Left ventricle myocardium superior (tissue), 1 donor: ENCODE results near the gene FABP1. TPM values are rescaled to one million over a fixed set of nuclear protein-coding genes. Genes with fewer than 3 reads are reported as not detected.

Source experiments
- ATAC-seq: fragments of 200-7000 bp; cut with Tn5 transposase; one replicate; pipeline ENCODE4 v1.9.1; 2020; ENCODE audit warnings: mild to moderate bottlenecking, moderate library complexity
- DNase-seq: peaks from one replicate; pipeline ENCODE4 v3.0.0-alpha.2; 2020
- intact Hi-C: fragments of 100-400 bp; cut with micrococcal nuclease; formaldehyde crosslinking; loops from one replicate; pipeline ENCODE4 v1.11.0; 2022
- microRNA-seq: library from miRNA; unstranded; fragments of <30 nt; microRNA quantifications from one replicate; pipeline ENCODE4 v1.2.0, GENCODE V29; 2020; ENCODE audit warnings: borderline number of aligned reads
- total RNA-seq: library from RNA; stranded (reverse); fragmentation: NEBNext Ultra II Directional; extraction: Animal tissue kit (Norgen Biotek cat#: 25700); gene quantifications from one replicate; pipeline ENCODE4 v1.2.1, GENCODE V29; 2021
- donor health status: DM: no; HTN: yes; CAD: no; lungs with severe emphysema.

Gene FABP1
- total RNA-seq, 1 donor from 2014 or later: not detected

DNA sequence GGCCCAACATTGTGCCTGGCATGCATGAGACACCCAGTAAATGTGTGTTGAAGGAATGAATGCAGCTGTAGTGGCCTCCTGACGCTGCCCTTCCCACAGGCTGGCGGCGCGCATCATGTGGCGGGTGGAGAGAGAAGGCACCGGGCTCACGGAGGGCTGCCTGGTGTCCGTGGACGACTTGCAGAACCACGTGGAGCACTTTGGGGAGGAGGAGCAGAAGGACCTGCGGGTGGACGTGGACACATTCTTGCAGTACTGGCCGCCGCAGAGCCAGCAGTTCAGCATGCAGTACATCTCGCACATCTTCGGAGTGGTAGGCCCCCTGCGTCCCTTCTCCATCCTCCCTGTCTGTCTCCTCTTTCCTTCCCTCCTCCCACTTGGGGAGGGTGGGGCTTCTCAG is 40.1 kb downstream of the FABP1 start:
- intact Hi-C loops: no loop called here
- ATAC-seq (no peak), DNase-seq (no peak)

DNA sequence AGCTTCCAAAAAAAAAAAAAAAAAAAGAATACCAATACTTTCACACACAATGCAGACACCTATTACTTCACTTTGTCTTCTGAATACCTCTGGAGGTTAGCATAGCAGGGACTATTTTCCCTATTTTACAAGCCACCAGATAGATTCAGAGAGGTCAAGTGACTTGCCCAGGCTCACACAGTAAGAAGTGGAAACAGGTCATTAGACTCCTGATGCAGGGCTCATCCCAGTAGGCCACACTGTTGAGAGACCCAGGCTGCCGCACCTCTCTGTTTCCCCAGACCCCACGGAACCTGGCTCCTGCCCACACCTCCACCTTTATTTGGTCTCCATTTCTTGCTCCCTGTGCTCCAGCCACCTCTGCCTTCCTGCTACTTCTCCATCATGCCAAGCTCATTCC is 40.8 kb downstream of the FABP1 start:
- intact Hi-C loops: no loop called here
- DNase-seq (no peak), ATAC-seq (no peak)

DNA sequence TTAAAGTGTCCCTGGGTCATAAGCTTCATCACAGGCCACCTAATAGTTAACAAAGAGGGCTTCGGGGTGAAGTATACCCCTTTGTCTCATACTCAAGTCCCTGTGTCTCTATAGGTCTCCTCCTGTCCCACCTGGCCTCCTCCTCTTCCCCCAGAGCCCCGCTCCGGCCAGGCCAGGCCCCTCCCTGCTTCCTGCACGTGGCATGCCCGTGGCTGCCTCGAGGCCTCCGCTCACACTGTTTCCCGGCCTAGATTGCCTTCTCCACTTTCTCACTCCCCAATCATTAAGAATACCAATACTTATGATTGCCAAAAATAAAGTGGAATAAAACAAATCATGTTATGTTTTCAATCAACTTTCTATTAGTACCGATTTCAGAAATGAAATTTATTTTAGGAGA is 41.5 kb downstream of the FABP1 start:
- no peak for DNase-seq
- intact Hi-C loops: no loop called here
- no peak for ATAC-seq

DNA sequence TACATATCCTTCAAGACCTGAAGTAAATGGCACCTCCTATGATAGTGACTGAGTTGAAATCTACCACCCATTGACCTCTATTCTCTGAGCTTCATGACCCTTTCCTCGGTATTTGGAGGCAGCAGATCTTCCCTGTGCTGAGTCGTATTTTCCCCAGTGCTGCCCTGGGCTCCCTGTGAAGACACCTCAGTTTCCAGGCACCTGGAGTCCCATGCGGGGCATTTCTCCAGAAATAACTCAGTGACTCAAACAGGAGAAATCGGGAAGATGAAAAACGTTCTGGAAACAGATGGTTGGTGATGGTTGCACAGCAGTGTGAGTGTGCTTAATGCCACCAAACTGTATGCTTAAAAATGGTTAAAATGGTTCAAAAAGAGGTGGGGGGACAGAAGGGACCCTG is 42.3 kb downstream of the FABP1 start:
- intact Hi-C loops: no loop called here
- ATAC-seq (no peak), DNase-seq (no peak)

DNA sequence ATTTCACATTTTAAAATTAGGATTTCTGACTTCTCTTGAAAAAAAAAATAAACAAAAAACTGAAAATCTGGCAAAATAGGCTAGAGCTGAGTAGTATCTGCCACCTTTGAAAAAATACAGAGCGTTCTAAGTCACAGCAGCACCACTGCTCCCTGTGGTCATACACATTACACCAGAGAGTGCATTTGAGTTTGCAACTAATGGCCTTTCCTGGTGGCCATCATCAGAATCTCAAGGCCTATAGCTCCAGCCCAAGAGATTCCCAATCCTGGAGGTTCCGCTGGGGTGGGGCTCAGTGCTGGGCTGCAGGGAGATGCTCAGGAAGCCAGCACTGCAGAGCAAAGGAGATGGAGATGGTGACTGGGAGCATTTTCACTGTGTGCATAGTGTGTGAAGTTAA is 42.8 kb downstream of the FABP1 start:
- intact Hi-C loops: no loop called here
- ATAC-seq: no peak

DNA sequence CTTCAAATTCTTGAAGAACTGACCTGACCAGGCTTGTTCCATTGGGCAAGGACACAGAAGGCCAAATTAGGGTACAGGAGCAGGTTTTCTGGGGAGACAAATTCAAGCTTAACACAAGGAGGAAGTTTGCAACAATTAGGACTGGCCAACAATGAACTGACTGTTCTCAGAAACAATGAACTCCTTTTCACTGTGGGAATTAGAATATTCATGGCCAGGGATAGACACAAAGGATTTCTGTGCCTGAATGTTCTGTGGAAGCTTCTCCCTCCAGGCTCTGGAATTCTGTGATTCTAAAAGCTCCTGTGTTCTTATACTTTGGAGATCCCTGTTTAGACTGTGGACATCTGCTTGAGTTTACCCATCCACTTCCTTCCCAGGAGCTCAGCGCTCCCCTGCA is 45.1 kb downstream of the FABP1 start:
- DNase-seq (no peak), ATAC-seq (no peak)
- intact Hi-C loops: no loop called here

More for the DNA sequence above, 42.8 kb downstream of the FABP1 start:
- DNase-seq: no peak

DNA sequence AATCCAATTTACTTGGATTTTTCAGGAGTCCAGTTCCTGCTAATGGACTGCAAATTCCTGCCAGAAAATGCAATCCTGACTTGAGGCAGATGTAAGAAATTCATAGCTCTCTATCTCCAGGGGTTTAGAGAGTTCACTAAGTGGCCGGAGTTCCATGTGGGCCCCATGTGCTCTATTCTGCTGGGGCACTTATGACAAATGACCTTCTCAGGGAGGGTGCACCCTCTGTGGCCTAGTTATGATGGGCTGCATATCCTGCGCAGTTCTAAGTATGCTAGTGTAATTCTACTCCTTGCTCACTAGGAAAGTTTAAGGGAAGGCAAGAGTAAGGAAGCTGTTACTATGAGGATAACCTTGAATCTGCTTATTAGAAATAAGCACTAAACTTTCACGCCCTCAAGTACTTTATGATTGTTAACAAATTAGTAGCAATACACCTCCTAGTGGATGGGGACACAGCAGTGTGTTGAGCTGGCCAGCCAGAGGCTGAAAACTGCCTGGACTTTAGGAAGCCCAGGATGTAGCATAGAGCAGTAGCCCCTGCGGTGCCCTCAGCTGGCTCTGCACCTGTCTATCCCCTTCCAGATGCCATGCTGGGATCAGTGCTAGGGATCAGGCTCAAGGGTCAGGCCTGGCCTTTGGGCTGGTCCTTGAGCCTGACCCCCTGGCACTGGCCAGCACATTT is 45.8 kb downstream of the FABP1 start:
- ATAC-seq: peak; percentile 50

DNA sequence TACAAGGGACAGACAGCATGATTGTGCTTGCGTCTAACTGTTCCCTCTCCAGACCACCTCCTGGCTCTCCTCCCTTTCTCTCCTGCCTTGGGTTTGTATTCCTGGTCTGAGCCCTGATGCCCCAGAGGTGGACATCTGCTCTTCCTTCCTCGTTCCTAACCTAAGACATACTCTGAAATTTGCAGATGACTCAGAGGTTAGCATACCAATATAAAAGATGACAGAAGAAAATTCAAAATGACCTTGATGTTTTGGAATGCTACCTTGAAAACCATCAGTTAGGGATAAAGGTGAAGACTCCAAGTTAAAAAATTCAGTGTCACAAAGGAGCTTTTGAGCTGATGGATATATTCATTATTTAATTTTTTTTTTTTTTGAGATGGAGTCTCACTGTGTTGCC is 47.3 kb downstream of the FABP1 start:
- intact Hi-C loops: no loop called here
- no peak for ATAC-seq
- no peak for DNase-seq

More for the DNA sequence above, 45.8 kb downstream of the FABP1 start:
- no peak for DNase-seq
- intact Hi-C loops: no loop called here

DNA sequence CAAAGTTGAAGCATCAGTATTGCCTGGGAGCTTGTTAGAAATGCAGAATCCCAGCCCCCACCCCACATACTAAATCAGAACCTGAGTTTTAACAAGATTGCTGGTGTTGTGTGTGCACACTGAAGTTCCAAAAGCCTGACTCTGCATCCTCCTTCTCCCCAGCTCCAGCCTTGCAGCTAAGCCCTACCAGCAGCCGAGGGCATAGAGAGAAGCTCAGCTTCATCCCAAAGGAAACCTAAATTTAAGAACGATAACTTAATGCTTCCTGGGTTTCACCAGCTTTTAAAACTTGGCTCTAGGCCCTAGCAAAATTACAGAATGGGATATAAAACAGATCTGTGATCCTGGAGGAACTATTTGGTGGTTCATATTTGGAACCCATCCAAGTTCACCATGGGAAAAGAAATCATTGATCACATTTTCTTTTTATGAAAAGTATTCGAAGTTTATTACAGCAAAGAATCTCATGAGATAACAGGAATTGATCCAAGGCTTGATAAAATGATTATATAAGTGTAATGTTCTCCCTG is 49.2 kb downstream of the FABP1 start:
- ATAC-seq: no peak
- no peak for DNase-seq

DNA sequence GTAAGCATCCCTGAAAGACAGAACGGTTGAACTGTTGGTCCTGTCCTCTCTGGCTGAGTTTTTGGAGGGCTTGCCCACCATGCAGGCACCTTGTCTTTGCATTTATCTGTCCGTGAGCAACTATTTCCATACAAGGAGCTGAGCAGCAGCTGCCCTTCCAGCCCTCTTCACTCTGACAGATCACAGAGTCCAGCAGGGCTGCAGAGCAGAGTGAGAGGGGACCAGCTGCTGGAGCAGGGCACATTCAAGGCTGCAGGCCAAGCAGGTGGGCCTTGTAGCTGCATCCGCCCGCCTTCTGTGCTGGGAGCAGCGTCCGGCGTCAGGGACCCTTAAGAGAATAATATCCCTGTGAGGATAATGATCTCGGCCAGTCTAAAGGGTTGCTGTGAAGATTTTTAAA is 50.8 kb downstream of the FABP1 start:
- peak; percentile 69 for DNase-seq
- intact Hi-C loops: no loop called here
- peak; percentile 88 for ATAC-seq

More for the DNA sequence above, 49.2 kb downstream of the FABP1 start:
- intact Hi-C loops: no loop called here

DNA sequence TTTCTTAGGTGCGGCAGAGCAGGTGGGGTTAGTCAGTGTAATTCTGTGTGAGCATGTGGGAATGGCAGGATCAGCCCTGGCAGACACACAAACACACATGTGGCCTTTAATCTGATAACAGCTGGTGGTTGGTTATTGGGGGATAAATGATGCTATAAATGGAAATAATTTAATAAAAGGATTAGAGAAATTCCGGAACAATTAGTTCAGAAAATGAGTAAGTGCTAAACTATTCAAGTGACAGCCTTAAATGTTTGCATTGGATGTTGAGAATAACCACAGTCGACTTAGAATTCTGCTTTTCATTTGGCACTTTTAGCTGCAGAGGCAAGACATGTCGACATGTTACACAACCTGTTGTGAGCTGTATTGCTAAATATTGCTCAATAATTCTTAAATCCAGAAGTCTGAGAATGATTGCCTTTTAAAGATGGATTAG is 53.0 kb downstream of the FABP1 start:
- ATAC-seq: no peak
- DNase-seq: no peak

DNA sequence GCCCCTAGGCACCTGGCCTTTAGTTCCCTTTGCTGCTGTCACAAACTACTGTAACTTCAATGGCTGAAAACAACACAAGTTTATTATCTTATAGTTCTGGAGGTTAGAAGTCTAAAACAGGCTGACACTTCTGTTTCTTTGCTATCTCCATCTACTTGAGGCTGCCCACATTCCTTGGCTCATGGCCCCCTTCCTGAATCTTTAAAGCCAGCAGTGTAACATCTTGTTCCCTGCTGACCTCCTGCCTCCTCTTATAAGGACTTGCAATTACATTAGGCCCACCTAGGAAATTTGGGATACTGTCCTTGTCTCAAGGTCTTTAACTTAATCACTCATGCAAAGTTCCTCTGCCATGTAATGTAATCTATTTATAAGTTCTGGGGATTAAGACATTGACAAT is 53.7 kb downstream of the FABP1 start:
- DNase-seq: no peak
- intact Hi-C loops: no loop called here
- peak; percentile 36 for ATAC-seq

More for the DNA sequence above, 53.0 kb downstream of the FABP1 start:
- intact Hi-C loops: no loop called here

Small RNA genes within 50 kb of the gene (microRNA-seq; reads per million reads assigned to microRNA genes)
- not detected for gene MIR4780

Other genes with a start within 250 kb of the FABP1 start
- not detected for gene RNU2-63P, start 111.5 kb downstream of the FABP1 start, total RNA-seq
- 24.1 TPM for gene KRCC1, start 72.3 kb downstream of the FABP1 start, total RNA-seq
- 492 TPM for gene SMYD1, start 60.2 kb downstream of the FABP1 start, total RNA-seq
- 31.8 TPM for gene THNSL2, start 42.3 kb upstream of the FABP1 start, total RNA-seq